Measurements from ENCODE around the gene KPNA4.
A peak's percentile ranks its signal among the peaks of the same experiment; 100 is the strongest.

The KPNA4 gene

DNA sequence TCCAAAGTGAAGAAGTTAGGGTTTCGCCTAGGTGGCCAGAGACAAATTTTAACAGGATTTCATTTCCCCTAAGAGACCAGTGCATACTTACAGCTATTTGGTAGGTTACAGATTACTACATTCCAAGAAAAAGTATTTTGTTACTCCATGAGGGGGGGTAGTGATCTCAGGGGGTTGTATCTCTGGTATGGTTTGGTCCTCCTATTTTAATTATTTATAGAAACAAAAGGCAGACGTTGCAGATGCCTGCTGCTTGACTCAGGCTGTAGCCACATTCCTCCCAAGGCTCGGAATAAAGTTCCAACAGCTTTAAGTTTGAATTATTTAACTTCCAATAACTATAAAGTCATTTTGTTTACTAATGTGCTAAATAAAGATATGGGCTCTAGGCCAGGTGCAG lies 114.5 kb downstream of the KPNA4 start:
- peak; percentile 83 for DNase-seq (ENCODE audit: low read depth)
- Histone ChIP-seq H3K9ac (ENCODE audit: low read length) (peak overlapping the region; percentile 81), H3K36me3 (ENCODE audit: control insufficient read depth, insufficient read depth, low read length, severe bottlenecking) (no peaks in the 10 kb centered on the region), H3K27me3 (replicated peaks; ENCODE audit: control insufficient read depth, insufficient read depth, low read length) (no peaks in the 10 kb centered on the region), H3K9me3 (ENCODE audit: control insufficient read depth, low read length) (no peaks in the 10 kb centered on the region), H3K4me3 (ENCODE audit: low read length) (peak overlapping the region; percentile 93), H3K4me1 (ENCODE audit: control insufficient read depth, insufficient read depth, low read length) (peaks cover 34% of the 10 kb centered on the region)

GRCh38 chr3:160449636-160450598 lies 115.5 kb downstream of the KPNA4 start, which contains the start of gene TRIM59:
TSS of gene TRIM59 (minus strand) at chr3:160449786. CDS start at chr3:160439183, 10,603 bp downstream.
- peak within 1 kb of the TSS; percentile 93 for H3K4me3 ChIP-seq (ENCODE audit: low read length)
- no peaks in the 10 kb centered on the region for H3K27me3 ChIP-seq (replicated peaks; ENCODE audit: control insufficient read depth, insufficient read depth, low read length)
- H3K9me3 ChIP-seq (ENCODE audit: control insufficient read depth, low read length) = no peaks in the 10 kb centered on the region
- H3K4me1 ChIP-seq (ENCODE audit: control insufficient read depth, insufficient read depth, low read length) = peaks cover 34% of the 10 kb centered on the region
- peak; percentile 95 for DNase-seq (ENCODE audit: low read depth)
- no peaks in the 10 kb centered on the region for H3K36me3 ChIP-seq (ENCODE audit: control insufficient read depth, insufficient read depth, low read length, severe bottlenecking)
- H3K9ac ChIP-seq (ENCODE audit: low read length) = peak within 1 kb of the TSS; percentile 81

DNA sequence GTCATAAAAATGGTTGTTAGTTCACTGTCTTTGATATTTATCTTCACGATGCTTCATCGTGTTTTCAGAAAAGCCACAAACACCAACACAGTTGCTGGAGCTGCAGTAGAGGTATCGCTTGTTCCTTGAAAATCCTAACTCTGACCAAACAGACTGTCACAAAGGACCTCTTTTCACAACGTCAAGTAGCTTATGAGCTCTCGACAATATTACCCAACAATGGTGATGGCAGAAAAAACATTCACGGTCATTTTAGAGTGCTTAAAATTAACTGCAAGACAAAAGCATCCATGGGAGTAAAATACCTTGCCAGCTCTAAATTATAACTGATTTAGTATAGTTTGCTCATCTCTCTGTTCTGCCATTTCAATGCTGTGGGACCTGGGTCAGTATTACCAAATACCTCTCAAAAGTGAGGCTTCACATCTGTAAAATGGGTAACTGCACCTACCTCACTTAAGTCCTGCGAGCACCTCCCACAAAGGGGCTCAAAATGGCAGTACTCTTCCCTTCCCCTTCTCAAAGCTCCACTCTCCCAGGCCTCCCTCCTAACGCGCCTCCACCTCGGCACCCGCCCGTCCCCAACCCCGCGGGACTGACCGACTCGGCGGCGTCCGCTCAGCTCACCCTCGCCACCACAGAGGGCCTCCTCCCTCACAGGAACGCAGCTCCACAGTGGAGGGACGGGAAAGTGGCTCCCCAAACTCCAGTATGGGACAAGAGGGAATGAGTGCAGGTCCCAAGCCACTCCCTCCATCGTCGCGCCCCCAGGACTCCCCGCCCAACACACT lies 116.3 kb downstream of the KPNA4 start:
- peak; percentile 72 for DNase-seq (ENCODE audit: low read depth)
- H3K27me3 ChIP-seq (replicated peaks; ENCODE audit: control insufficient read depth, insufficient read depth, low read length) = no peaks in the 10 kb centered on the region

DNA sequence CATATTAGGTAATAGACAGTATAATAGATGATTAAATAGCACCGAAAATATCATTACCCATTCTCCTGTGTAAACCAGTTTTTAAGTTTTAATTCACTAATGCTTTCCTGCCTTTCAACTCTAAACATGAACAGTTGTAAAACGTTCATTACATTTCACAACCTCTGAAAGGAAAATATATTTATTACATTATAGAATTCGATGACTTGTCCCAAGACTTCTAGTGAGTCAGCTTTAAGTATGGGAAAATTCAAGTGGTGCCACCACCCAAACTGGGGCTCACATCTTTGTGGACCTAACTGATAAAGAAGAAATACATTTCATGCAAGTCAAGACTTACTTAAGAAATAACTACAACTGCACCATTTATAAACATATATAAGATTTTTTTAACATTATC lies 117.8 kb downstream of the KPNA4 start:
- Histone ChIP-seq H3K4me3 (ENCODE audit: low read length) (no peak overlapping the region), H3K36me3 (ENCODE audit: control insufficient read depth, insufficient read depth, low read length, severe bottlenecking) (no peaks in the 10 kb centered on the region), H3K9ac (ENCODE audit: low read length) (no peak overlapping the region), H3K4me1 (ENCODE audit: control insufficient read depth, insufficient read depth, low read length) (peaks cover 34% of the 10 kb centered on the region), H3K27me3 (replicated peaks; ENCODE audit: control insufficient read depth, insufficient read depth, low read length) (no peaks in the 10 kb centered on the region), H3K9me3 (ENCODE audit: control insufficient read depth, low read length) (no peaks in the 10 kb centered on the region)
- peak; percentile 57 for DNase-seq (ENCODE audit: low read depth)

More for the DNA sequence above, 116.3 kb downstream of the KPNA4 start:
- Histone ChIP-seq H3K4me1 (ENCODE audit: control insufficient read depth, insufficient read depth, low read length) (peaks cover 34% of the 10 kb centered on the region), H3K9me3 (ENCODE audit: control insufficient read depth, low read length) (no peaks in the 10 kb centered on the region), H3K9ac (ENCODE audit: low read length) (peak overlapping the region; percentile 81), H3K36me3 (ENCODE audit: control insufficient read depth, insufficient read depth, low read length, severe bottlenecking) (no peaks in the 10 kb centered on the region), H3K4me3 (ENCODE audit: low read length) (peak overlapping the region; percentile 93)

- H3K36me3 ChIP-seq (ENCODE audit: control insufficient read depth, insufficient read depth, low read length, severe bottlenecking) = no peaks in the 10 kb centered on the region
- DNase-seq (ENCODE audit: low read depth) = no peak
- H3K4me3 ChIP-seq (ENCODE audit: low read length) = no peak overlapping the region
Measured at GRCh38 chr3:160446522-160447056, 118.8 kb downstream of the KPNA4 start.

DNA sequence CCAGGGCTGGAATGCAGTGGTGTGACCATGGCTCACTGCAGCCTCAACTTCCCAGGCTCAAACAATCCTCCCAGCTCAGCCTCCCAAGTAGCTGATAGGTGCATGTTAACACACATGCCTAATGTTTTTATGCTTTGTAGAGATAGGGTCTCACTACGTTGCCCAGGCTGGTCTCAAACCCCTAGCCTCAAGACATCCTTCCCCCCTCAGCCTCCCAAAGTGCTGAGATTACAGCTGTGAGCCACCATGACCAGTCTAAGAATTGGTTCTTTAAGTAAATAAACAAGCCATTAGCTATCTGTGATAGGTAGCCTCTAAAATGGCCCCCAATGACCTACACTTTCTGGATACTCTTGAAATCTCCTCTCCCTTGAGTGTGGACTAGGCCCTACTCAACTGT lies 119.5 kb downstream of the KPNA4 start:
- Histone ChIP-seq H3K27me3 (replicated peaks; ENCODE audit: control insufficient read depth, insufficient read depth, low read length) (no peaks in the 10 kb centered on the region), H3K9me3 (ENCODE audit: control insufficient read depth, low read length) (no peaks in the 10 kb centered on the region), H3K4me3 (ENCODE audit: low read length) (no peak overlapping the region), H3K36me3 (ENCODE audit: control insufficient read depth, insufficient read depth, low read length, severe bottlenecking) (no peaks in the 10 kb centered on the region), H3K4me1 (ENCODE audit: control insufficient read depth, insufficient read depth, low read length) (peaks cover 33% of the 10 kb centered on the region), H3K9ac (ENCODE audit: low read length) (no peak overlapping the region)
- DNase-seq (ENCODE audit: low read depth) = no peak

More at GRCh38 chr3:160446522-160447056, 118.8 kb downstream of the KPNA4 start:
- Histone ChIP-seq H3K9ac (ENCODE audit: low read length) (no peak overlapping the region), H3K27me3 (replicated peaks; ENCODE audit: control insufficient read depth, insufficient read depth, low read length) (no peaks in the 10 kb centered on the region), H3K9me3 (ENCODE audit: control insufficient read depth, low read length) (no peaks in the 10 kb centered on the region), H3K4me1 (ENCODE audit: control insufficient read depth, insufficient read depth, low read length) (peaks cover 36% of the 10 kb centered on the region)
